ENCODE results near the gene GAPDH.

The GAPDH gene

DNA sequence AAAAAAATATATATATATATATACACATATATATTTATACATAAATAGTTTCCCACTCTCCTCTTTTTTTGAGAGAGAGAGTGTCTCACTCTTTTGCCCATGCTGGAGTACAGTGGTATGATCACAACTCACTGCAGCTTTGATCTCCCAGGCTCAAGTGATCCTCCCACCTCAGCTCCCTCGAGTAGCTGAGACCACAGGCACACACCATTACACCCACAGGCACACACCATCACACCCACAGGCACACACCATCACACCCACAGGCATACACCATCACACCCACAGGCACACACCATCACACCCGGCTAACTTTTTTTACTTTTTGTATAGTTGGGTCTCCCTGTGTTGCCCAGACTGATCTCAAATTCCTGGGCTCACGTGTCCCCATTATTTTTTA is 14.1 kb upstream of the GAPDH start:
- ATAC-seq: no peak
- TF ChIP-seq ZFP30 (CRISPR knock-in tag; IDR thresholded peaks at IDR 0.05) (no peak), OSR1 (CRISPR knock-in tag; IDR thresholded peaks at IDR 0.05) (no peak), GLIS3 (CRISPR knock-in tag; IDR thresholded peaks at IDR 0.05) (no peak), RARB (CRISPR knock-in tag; IDR thresholded peaks at IDR 0.05) (no peak), ZC3H10 (CRISPR knock-in tag; IDR thresholded peaks at IDR 0.05) (no peak)
- TF ChIP-seq, protein P1, sequence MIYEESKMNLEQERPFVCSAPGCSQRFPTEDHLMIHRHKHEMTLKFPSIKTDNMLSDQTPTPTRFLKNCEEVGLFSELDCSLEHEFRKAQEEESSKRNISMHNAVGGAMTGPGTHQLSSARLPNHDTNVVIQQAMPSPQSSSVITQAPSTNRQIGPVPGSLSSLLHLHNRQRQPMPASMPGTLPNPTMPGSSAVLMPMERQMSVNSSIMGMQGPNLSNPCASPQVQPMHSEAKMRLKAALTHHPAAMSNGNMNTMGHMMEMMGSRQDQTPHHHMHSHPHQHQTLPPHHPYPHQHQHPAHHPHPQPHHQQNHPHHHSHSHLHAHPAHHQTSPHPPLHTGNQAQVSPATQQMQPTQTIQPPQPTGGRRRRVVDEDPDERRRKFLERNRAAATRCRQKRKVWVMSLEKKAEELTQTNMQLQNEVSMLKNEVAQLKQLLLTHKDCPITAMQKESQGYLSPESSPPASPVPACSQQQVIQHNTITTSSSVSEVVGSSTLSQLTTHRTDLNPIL (CRISPR knock-in tag; IDR thresholded peaks at IDR 0.05; ENCODE audit: low read depth): no peak
- TF ChIP-seq, protein P2, sequence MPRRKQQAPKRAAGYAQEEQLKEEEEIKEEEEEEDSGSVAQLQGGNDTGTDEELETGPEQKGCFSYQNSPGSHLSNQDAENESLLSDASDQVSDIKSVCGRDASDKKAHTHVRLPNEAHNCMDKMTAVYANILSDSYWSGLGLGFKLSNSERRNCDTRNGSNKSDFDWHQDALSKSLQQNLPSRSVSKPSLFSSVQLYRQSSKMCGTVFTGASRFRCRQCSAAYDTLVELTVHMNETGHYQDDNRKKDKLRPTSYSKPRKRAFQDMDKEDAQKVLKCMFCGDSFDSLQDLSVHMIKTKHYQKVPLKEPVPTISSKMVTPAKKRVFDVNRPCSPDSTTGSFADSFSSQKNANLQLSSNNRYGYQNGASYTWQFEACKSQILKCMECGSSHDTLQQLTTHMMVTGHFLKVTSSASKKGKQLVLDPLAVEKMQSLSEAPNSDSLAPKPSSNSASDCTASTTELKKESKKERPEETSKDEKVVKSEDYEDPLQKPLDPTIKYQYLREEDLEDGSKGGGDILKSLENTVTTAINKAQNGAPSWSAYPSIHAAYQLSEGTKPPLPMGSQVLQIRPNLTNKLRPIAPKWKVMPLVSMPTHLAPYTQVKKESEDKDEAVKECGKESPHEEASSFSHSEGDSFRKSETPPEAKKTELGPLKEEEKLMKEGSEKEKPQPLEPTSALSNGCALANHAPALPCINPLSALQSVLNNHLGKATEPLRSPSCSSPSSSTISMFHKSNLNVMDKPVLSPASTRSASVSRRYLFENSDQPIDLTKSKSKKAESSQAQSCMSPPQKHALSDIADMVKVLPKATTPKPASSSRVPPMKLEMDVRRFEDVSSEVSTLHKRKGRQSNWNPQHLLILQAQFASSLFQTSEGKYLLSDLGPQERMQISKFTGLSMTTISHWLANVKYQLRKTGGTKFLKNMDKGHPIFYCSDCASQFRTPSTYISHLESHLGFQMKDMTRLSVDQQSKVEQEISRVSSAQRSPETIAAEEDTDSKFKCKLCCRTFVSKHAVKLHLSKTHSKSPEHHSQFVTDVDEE (CRISPR knock-in tag; IDR thresholded peaks at IDR 0.05): no peak
- TF ChIP-seq, protein P3, sequence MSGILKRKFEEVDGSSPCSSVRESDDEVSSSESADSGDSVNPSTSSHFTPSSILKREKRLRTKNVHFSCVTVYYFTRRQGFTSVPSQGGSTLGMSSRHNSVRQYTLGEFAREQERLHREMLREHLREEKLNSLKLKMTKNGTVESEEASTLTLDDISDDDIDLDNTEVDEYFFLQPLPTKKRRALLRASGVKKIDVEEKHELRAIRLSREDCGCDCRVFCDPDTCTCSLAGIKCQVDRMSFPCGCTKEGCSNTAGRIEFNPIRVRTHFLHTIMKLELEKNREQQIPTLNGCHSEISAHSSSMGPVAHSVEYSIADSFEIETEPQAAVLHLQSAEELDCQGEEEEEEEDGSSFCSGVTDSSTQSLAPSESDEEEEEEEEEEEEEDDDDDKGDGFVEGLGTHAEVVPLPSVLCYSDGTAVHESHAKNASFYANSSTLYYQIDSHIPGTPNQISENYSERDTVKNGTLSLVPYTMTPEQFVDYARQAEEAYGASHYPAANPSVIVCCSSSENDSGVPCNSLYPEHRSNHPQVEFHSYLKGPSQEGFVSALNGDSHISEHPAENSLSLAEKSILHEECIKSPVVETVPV (CRISPR knock-in tag; IDR thresholded peaks at IDR 0.05): no peak

DNA sequence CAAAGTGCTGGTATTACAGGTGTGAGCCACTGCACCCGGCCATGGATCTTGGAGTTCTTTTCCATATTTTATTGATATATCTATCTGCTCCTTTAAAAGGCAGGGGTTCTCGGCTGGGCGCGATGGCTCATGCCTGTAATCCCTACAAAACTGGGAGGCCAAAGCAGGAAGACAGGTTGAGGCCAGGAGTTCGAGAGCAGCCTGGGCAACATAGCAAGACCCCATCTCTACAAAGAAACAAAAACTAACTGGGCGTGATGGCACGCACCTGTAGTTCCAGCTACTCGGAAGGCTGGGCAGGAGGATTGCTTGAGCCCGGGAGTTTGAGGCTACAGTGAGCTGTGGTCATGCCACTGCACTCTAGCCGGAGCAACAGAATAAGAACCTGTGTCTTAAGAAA is 12.1 kb upstream of the GAPDH start:
- TF ChIP-seq ZNF70 (CRISPR knock-in tag; IDR thresholded peaks at IDR 0.05): no peak
- TF ChIP-seq PPARA (CRISPR knock-in tag; IDR thresholded peaks at IDR 0.05; ENCODE audit: borderline replicate concordance): no peak
- no peak for TF ChIP-seq OSR1 (CRISPR knock-in tag; IDR thresholded peaks at IDR 0.05)
- TF ChIP-seq ISL1 (CRISPR knock-in tag; IDR thresholded peaks at IDR 0.05): no peak
- no peak for TF ChIP-seq TOX (CRISPR knock-in tag; IDR thresholded peaks at IDR 0.05; ENCODE audit: borderline replicate concordance)
- TF ChIP-seq, protein P3 (CRISPR knock-in tag; IDR thresholded peaks at IDR 0.05): no peak
- ATAC-seq: no peak

DNA sequence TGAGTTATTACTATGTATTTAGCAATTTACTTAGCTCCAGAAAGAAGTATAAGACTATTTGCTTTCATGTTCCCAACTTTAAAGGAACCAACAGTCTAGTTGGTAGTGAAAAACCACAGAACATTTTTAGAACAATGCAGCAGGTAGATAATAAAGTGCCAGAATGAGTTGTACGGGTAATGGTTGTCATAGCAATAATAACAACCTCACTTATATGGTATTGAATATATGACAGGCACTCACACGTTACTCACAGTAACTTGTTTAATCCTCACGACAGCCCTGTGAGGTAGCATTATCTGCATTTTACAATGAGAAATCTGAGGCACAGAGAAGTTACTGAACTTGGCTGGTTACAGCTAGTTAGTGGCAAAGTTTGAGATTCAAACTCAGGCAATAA is 10.6 kb upstream of the GAPDH start:
- ATAC-seq: no peak
- TF ChIP-seq TOX (CRISPR knock-in tag; IDR thresholded peaks at IDR 0.05; ENCODE audit: borderline replicate concordance) (no peak), BACH2 (CRISPR knock-in tag; IDR thresholded peaks at IDR 0.05; ENCODE audit: borderline replicate concordance) (no peak), CSDC2 (CRISPR knock-in tag; IDR thresholded peaks at IDR 0.05) (no peak), SNAI2 (CRISPR knock-in tag; IDR thresholded peaks at IDR 0.05) (no peak), ZNF70 (CRISPR knock-in tag; IDR thresholded peaks at IDR 0.05) (no peak)

DNA sequence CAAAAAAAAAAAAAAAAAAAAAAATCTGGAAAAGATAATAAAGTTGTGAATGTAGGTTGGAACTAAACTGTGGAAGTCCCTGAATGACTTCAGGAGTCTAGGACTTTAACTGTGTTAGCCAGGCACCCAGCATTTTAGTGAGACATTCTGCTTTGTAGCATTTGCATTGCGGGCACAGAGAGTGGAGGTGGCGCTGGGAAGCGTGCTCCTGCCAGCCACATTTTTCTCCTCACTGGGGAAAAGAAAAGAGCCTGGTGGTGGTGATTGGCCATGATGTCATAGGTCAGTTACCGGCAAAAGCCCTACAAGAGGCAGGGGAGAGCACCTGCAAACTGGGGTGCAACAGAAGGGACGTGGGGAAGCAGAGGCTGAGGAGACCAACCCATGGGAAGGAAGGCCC is 9.7 kb upstream of the GAPDH start:
- ATAC-seq: no peak
- no peak for TF ChIP-seq ESRRG (CRISPR knock-in tag; IDR thresholded peaks at IDR 0.05)
- TF ChIP-seq ISL1 (CRISPR knock-in tag; IDR thresholded peaks at IDR 0.05): no peak
- TF ChIP-seq, protein P1 (CRISPR knock-in tag; IDR thresholded peaks at IDR 0.05; ENCODE audit: low read depth): no peak
- TF ChIP-seq, protein P4, sequence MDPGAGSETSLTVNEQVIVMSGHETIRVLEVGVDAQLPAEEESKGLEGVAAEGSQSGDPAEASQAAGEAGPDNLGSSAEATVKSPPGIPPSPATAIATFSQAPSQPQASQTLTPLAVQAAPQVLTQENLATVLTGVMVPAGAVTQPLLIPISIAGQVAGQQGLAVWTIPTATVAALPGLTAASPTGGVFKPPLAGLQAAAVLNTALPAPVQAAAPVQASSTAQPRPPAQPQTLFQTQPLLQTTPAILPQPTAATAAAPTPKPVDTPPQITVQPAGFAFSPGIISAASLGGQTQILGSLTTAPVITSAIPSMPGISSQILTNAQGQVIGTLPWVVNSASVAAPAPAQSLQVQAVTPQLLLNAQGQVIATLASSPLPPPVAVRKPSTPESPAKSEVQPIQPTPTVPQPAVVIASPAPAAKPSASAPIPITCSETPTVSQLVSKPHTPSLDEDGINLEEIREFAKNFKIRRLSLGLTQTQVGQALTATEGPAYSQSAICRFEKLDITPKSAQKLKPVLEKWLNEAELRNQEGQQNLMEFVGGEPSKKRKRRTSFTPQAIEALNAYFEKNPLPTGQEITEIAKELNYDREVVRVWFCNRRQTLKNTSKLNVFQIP (CRISPR knock-in tag; IDR thresholded peaks at IDR 0.05; ENCODE audit: borderline replicate concordance, low read depth): no peak
- TF ChIP-seq ZNF8 (CRISPR knock-in tag; IDR thresholded peaks at IDR 0.05): no peak
- TF ChIP-seq, protein P3 (CRISPR knock-in tag; IDR thresholded peaks at IDR 0.05): no peak
- TF ChIP-seq PPARA (CRISPR knock-in tag; IDR thresholded peaks at IDR 0.05; ENCODE audit: borderline replicate concordance): no peak
- TF ChIP-seq TOX (CRISPR knock-in tag; IDR thresholded peaks at IDR 0.05; ENCODE audit: borderline replicate concordance): no peak
- TF ChIP-seq RARB (CRISPR knock-in tag; IDR thresholded peaks at IDR 0.05): no peak
- no peak for TF ChIP-seq ZNF70 (CRISPR knock-in tag; IDR thresholded peaks at IDR 0.05)
- TF ChIP-seq, protein P2 (CRISPR knock-in tag; IDR thresholded peaks at IDR 0.05): no peak
- TF ChIP-seq BACH2 (CRISPR knock-in tag; IDR thresholded peaks at IDR 0.05; ENCODE audit: borderline replicate concordance): no peak
- TF ChIP-seq GLIS3 (CRISPR knock-in tag; IDR thresholded peaks at IDR 0.05): no peak
- TF ChIP-seq ZFP30 (CRISPR knock-in tag; IDR thresholded peaks at IDR 0.05): no peak
- TF ChIP-seq ZC3H10 (CRISPR knock-in tag; IDR thresholded peaks at IDR 0.05): no peak
- TF ChIP-seq ARNTL (CRISPR knock-in tag; IDR thresholded peaks at IDR 0.05; ENCODE audit: borderline replicate concordance, low read depth): no peak
- no peak for TF ChIP-seq SNAI2 (CRISPR knock-in tag; IDR thresholded peaks at IDR 0.05)
- TF ChIP-seq OSR1 (CRISPR knock-in tag; IDR thresholded peaks at IDR 0.05): no peak
